ENCODE measurements around the gene RIMS4. TPM values are rescaled to one million over a fixed set of nuclear protein-coding genes. Genes with fewer than 3 reads are reported as not detected.

RIMS4 gene
- total and polyA plus RNA-seq, 2 of the 13 experiments (the other 11 are each of a cell fraction or from before 2014, with no cell fraction given), result 0.01 to 0.07 TPM

GRCh38 chr20:44758247-44759101 is 51.9 kb downstream of the RIMS4 start:
- no peak for DNase-seq (ENCODE audit: low spot score)
- CTCF ChIA-PET (ENCODE audit: low intra/inter-chr PET ratio, low total read pairs), result no interaction called here
- FAIRE-seq, result no peak

GRCh38 chr20:44756956-44757355 is 53.4 kb downstream of the RIMS4 start:
- ChIA-PET CTCF (ENCODE audit: low intra/inter-chr PET ratio, low total read pairs) (no interaction called here), POLR2A (no interaction called here)
- ATAC-seq, result no peak
- H3K4me2 ChIP-seq (ENCODE audit: low read depth, low read length), result no peak overlapping the region
- H3K36me3 ChIP-seq (replicated peaks in 1 of 2; ENCODE audit: control insufficient read depth in 1 of 2, insufficient read depth in 2 of 2, low read length in 2 of 2), result no peaks in the 10 kb centered on the region
- no peaks in the 10 kb centered on the region for H4K20me1 ChIP-seq (ENCODE audit: insufficient read depth, low read length)
- H3K27me3 ChIP-seq (ENCODE audit: control insufficient read depth in 1 of 2, insufficient read depth in 2 of 2, low read length in 2 of 2), result peaks cover 16 to 89% of the 10 kb centered on the region in 2 experiments
- H3K9me3 ChIP-seq (ENCODE audit: low read length), result no peaks in the 10 kb centered on the region
- H3K4me1 ChIP-seq (ENCODE audit: insufficient read depth, low read length), result peaks cover 7% of the 10 kb centered on the region
- in situ Hi-C loops (cut with HindIII; ENCODE audit: extremely low pct_ligation_motif_present, low pct_unique_long_range_greater_than_20kb) (no loop called here), intact Hi-C loops (cut with micrococcal nuclease; ENCODE audit: unreplicated experiment) (no loop called here)
- no peaks in the 10 kb centered on the region for H3K79me2 ChIP-seq (ENCODE audit: insufficient read depth, low read length)
- H3K9ac ChIP-seq (ENCODE audit: insufficient read depth, low read depth, low read length), result no peak overlapping the region
- no peak overlapping the region for H3K27ac ChIP-seq (ENCODE audit: extremely low read length, insufficient read depth, low read length)
- DNase-seq (ENCODE audit: low spot score), result no peak
- no peak overlapping the region for H2AFZ ChIP-seq (ENCODE audit: low read length)
- no peak for FAIRE-seq
- WGBS (ENCODE audit: low lambda C conversion rate), result 20% methylated on average over 5 of the region's 5 CpGs
- no peak overlapping the region for H3K4me3 ChIP-seq (replicated peaks in 1 of 3; ENCODE audit: insufficient read depth in 1 of 3, low read depth in 2 of 3, low read length in 3 of 3)
- BruUV-seq (replicated peaks), result no TSS peak
- no peak for TF ChIP-seq ZNF180 (CRISPR knock-in tag; IDR thresholded peaks at IDR 0.05; ENCODE audit: borderline replicate concordance, low read depth)
- no peak for TF ChIP-seq ZBTB26 (CRISPR knock-in tag; IDR thresholded peaks at IDR 0.05; ENCODE audit: borderline replicate concordance)
- TF ChIP-seq MAFF (IDR thresholded peaks at IDR 0.05; ENCODE audit: low read depth, low read length), result no peak
- TF ChIP-seq ZNF317 (CRISPR knock-in tag; IDR thresholded peaks at IDR 0.05), result no peak
- TF ChIP-seq ZNF230 (CRISPR knock-in tag; IDR thresholded peaks at IDR 0.05), result no peak
- TF ChIP-seq HOXA9 (CRISPR knock-in tag; IDR thresholded peaks at IDR 0.05; ENCODE audit: borderline replicate concordance), result no peak
- no peak for TF ChIP-seq ZSCAN12 (CRISPR knock-in tag; IDR thresholded peaks at IDR 0.05)
- TF ChIP-seq, protein P1, sequence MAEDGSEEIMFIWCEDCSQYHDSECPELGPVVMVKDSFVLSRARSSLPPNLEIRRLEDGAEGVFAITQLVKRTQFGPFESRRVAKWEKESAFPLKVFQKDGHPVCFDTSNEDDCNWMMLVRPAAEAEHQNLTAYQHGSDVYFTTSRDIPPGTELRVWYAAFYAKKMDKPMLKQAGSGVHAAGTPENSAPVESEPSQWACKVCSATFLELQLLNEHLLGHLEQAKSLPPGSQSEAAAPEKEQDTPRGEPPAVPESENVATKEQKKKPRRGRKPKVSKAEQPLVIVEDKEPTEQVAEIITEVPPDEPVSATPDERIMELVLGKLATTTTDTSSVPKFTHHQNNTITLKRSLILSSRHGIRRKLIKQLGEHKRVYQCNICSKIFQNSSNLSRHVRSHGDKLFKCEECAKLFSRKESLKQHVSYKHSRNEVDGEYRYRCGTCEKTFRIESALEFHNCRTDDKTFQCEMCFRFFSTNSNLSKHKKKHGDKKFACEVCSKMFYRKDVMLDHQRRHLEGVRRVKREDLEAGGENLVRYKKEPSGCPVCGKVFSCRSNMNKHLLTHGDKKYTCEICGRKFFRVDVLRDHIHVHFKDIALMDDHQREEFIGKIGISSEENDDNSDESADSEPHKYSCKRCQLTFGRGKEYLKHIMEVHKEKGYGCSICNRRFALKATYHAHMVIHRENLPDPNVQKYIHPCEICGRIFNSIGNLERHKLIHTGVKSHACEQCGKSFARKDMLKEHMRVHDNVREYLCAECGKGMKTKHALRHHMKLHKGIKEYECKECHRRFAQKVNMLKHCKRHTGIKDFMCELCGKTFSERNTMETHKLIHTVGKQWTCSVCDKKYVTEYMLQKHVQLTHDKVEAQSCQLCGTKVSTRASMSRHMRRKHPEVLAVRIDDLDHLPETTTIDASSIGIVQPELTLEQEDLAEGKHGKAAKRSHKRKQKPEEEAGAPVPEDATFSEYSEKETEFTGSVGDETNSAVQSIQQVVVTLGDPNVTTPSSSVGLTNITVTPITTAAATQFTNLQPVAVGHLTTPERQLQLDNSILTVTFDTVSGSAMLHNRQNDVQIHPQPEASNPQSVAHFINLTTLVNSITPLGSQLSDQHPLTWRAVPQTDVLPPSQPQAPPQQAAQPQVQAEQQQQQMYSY (CRISPR knock-in tag; IDR thresholded peaks at IDR 0.05), result no peak
- TF ChIP-seq ZNF3 (CRISPR knock-in tag; IDR thresholded peaks at IDR 0.05), result no peak
- TF ChIP-seq, protein P2, sequence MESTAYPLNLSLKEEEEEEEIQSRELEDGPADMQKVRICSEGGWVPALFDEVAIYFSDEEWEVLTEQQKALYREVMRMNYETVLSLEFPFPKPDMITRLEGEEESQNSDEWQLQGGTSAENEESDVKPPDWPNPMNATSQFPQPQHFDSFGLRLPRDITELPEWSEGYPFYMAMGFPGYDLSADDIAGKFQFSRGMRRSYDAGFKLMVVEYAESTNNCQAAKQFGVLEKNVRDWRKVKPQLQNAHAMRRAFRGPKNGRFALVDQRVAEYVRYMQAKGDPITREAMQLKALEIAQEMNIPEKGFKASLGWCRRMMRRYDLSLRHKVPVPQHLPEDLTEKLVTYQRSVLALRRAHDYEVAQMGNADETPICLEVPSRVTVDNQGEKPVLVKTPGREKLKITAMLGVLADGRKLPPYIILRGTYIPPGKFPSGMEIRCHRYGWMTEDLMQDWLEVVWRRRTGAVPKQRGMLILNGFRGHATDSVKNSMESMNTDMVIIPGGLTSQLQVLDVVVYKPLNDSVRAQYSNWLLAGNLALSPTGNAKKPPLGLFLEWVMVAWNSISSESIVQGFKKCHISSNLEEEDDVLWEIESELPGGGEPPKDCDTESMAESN (CRISPR knock-in tag; conservative IDR thresholded peaks at IDR 0.05), result no peak

More at GRCh38 chr20:44758247-44759101, 51.9 kb downstream of the RIMS4 start:
- intact Hi-C loops (cut with micrococcal nuclease; ENCODE audit: unreplicated experiment) (no loop called here), in situ Hi-C loops (cut with HindIII; ENCODE audit: extremely low pct_ligation_motif_present, low pct_unique_long_range_greater_than_20kb) (no loop called here)
- Histone ChIP-seq H3K4me3 (replicated peaks in 1 of 3; ENCODE audit: insufficient read depth in 1 of 3, low read depth in 2 of 3, low read length in 3 of 3) (no peak overlapping the region), H3K9ac (ENCODE audit: insufficient read depth, low read depth, low read length) (no peak overlapping the region), H3K4me1 (ENCODE audit: insufficient read depth, low read length) (no peaks in the 10 kb centered on the region), H3K4me2 (ENCODE audit: low read depth, low read length) (no peak overlapping the region), H3K9me3 (ENCODE audit: low read length) (no peaks in the 10 kb centered on the region), H3K79me2 (ENCODE audit: insufficient read depth, low read length) (no peaks in the 10 kb centered on the region), H3K27me3 (ENCODE audit: control insufficient read depth in 1 of 2, insufficient read depth in 2 of 2, low read length in 2 of 2) (peaks cover 10 to 88% of the 10 kb centered on the region in 2 experiments), H3K36me3 (replicated peaks in 1 of 2; ENCODE audit: control insufficient read depth in 1 of 2, insufficient read depth in 2 of 2, low read length in 2 of 2) (no peaks in the 10 kb centered on the region), H2AFZ (ENCODE audit: low read length) (no peak overlapping the region), H3K27ac (ENCODE audit: extremely low read length, insufficient read depth, low read length) (no peak overlapping the region), H4K20me1 (ENCODE audit: insufficient read depth, low read length) (no peaks in the 10 kb centered on the region)
- TF ChIP-seq ZNF329 (CRISPR knock-in tag; IDR thresholded peaks at IDR 0.05; ENCODE audit: low read depth) (peak; percentile 96), HMGA1 (CRISPR knock-in tag; conservative IDR thresholded peaks at IDR 0.05) (no peak)
- no peak for ATAC-seq
- no TSS peak for BruUV-seq (replicated peaks)
- 12% methylated on average over 10 of the region's 10 CpGs for WGBS (ENCODE audit: low lambda C conversion rate)
- POLR2A ChIA-PET, result no interaction called here
